HG03575 (cell line): Measurements from ENCODE around the gene RS1.

ENCODE experiments used
- ATAC-seq: cut with Tn5 transposase; IDR thresholded peaks from one replicate; pipeline ENCODE4 v1.9.1; 2021; ENCODE audit not compliant: unreplicated experiment, insufficient number of reproducible peaks, low FRiP score; ENCODE audit errors: extremely low read depth

The RS1 gene

GRCh38 chrX:18674788-18675735, 3.2 kb upstream of the RS1 start:
- ATAC-seq: peak; percentile 62

- peak; percentile 19 for ATAC-seq
These were observed 2.5 kb upstream of the RS1 start for GRCh38 chrX:18674417-18674787.

DNA sequence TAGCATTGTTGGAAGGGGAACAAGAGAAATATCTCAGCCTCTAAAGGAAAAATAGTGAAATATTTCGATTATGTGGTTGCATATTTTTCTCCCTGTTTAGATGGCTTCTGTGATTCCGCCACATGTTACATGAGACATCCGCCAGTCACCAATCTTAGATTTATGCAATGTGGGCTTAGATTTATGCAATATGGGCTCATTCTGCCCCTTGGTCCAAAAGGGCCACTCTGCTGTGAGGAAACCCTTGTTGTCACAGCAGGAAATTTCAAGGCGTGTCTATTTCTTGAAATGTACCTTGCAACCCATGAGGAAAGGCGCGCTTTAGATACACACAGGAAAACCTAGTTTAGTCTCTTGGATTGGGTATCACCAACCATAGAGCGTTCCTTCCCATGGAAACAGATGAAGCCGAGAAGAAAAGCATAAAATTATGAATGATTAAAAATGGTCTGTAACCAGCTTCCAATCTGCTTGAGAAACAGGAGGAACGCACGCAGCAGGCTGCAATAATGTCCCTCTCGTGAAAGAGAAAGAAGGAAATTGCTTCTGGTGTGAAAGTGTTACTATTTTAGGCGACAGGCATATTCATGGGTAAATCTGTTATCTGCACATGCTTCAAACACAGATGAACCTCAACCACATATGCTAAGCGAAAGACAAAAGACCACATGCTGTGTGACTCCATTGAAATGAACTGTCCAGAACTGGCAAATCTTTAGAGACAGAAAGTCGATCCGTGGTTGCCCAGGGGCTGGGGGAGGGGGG, 3.7 kb downstream of the RS1 start:
- no peak for ATAC-seq

DNA sequence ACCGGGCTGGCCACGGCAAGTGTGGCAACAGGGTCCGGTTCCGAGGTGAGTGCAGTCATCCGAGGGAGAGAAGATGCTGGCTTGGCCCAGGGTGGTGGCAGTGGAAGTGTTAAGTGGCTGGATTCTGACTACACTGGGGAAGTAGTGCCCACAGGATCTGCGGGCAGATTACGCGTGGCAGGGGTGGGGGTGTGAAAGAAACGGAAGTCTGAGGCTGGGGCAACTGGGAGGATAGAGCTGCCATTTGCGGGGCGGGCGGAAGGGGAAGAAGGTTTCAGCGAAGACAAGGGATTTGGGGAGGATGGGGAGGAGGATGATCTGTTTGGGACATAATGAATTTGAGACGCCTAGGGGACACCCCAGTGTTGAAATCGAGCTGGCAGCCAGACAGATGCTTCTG, 5.3 kb downstream of the RS1 start:
- no peak for ATAC-seq

DNA sequence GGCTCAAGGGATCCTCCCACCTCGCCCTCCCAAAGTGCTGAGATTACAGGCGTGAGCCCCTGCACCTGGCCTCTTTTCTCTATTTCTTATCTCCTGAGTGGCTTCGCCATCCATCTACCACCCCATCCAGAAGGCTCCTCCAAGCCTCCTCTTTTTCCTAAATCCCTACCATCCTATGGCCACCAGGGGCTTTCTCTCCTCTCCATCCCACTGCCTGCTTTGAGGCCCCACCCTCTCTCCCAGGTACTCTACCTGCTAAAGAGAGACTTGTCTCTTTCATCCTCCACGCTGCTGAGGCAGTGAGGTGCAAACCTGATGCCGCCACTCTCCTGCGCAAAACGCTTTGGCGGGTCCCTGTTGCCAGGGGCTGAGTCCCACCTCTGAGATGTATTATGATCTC, 7.0 kb downstream of the RS1 start:
- no peak for ATAC-seq

- no peak for ATAC-seq
These were observed 10.6 kb downstream of the RS1 start for GRCh38 chrX:18661273-18661672.

GRCh38 chrX:18654875-18655836, 16.8 kb downstream of the RS1 start:
- ATAC-seq: no peak

DNA sequence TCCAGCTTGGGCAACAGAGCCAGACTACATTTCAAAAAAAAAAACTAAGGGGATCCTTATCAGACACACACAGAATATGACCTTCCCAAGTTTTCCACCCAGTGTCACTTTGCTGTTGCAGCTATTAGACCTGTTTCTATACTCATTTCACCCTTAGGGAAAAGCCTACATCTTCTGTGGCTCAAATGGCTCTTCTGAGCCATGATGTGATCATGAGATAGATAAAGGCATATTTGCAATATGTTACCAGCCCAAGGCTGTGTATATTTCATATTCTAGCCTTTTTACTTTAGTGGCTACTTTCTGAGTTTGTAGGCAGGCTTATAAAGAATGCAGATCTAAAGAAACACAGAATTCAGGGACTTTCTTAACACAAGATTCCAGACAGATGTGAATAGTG, 19.3 kb downstream of the RS1 start:
- no peak for ATAC-seq

DNA sequence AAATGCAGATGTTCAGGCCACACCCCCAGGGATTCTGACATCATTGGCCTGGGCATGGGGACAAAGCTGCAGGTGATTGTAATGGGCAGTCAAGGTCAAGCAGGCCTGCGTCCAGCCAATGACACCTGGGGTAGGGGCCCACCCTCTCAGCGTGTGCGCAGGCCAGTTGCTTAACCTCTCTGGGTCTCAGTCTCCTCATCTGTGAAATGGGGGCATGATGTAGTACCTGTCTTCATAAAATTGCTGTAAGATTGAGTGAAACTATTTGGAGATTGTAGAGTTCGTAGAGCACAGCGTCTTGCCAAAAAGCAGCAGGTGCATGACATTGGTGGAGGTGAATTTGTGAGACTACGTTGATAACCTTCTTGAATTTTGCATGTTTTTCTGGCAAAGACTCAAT, 21.2 kb downstream of the RS1 start:
- no peak for ATAC-seq

- ATAC-seq: no peak
These were observed 22.4 kb downstream of the RS1 start for GRCh38 chrX:18649498-18649951.

- ATAC-seq: no peak
These were observed 24.3 kb downstream of the RS1 start for GRCh38 chrX:18647621-18648020.

GRCh38 chrX:18643853-18644252, 28.1 kb downstream of the RS1 start:
- no peak for ATAC-seq

GRCh38 chrX:18643243-18643642, 28.7 kb downstream of the RS1 start:
- ATAC-seq: no peak

GRCh38 chrX:18640686-18641085, 31.2 kb downstream of the RS1 start:
- no peak for ATAC-seq

DNA sequence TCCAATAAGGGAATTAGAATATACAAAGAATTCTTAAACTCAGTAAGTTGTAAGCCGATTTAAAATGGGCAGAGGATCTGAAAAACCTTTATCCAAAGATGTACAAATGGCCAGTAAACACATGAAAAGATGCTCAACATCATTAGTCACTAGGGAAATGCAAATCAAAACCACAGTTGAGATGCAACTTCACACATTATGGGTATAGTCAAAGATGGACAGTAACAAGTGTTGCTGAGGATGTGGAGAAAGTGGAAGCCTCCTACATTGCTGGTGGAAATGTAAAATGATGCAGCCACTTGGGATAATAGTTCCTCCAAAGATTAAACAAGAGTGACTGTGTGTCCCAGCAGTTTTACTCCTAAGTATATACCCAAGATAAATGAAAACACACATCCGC, 32.6 kb downstream of the RS1 start:
- ATAC-seq: no peak

- no peak for ATAC-seq
These were observed 33.5 kb downstream of the RS1 start for GRCh38 chrX:18638398-18638797.

- ATAC-seq: no peak
These were observed 41.0 kb downstream of the RS1 start for GRCh38 chrX:18630934-18631333.

GRCh38 chrX:18624599-18624998, 47.3 kb downstream of the RS1 start:
- ATAC-seq: no peak

DNA sequence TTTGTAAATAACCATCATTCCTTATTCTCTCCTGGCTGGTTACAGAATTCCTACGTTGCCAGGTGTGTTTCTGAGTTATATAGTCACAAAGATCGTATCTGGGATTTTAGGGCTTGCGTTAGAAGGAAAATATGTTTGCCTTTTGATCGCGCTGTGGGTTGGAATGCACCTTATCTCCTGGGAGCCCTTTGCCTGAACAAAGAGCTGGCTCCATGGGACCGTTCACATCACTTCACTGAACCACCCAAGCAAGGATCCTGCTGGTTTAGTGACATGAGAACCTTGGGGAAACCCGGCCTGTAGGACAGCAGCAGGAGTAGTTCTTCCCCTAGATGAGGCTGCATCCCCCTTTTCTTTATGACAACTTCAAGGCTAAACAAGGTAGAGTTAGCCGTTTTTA, 51.6 kb downstream of the RS1 start:
- no peak for ATAC-seq
